HT-29 (cell line): ENCODE data around the gene WFDC2. TPM values are rescaled to one million over a fixed set of nuclear protein-coding genes. Genes with fewer than 3 reads are reported as not detected.
A peak's percentile ranks its signal among the peaks of the same experiment; 100 is the strongest.

Experiments used
- DNase-seq: peaks from one replicate; pipeline ENCODE4 v3.0.0-alpha.2; 2015; ENCODE audit warnings: low spot score
- total RNA-seq: library from RNA; depleted of rRNA; stranded (reverse); fragments of >200 nt; shearing (Covaris generic); gene quantifications from 2 replicates; pipeline ENCODE4 v1.2.3, GENCODE V29; 2014; rRNA removed

The WFDC2 gene, protein sequence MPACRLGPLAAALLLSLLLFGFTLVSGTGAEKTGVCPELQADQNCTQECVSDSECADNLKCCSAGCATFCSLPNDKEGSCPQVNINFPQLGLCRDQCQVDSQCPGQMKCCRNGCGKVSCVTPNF
- total RNA-seq = 17.7 and 21.9 TPM in 2 replicates

DNA sequence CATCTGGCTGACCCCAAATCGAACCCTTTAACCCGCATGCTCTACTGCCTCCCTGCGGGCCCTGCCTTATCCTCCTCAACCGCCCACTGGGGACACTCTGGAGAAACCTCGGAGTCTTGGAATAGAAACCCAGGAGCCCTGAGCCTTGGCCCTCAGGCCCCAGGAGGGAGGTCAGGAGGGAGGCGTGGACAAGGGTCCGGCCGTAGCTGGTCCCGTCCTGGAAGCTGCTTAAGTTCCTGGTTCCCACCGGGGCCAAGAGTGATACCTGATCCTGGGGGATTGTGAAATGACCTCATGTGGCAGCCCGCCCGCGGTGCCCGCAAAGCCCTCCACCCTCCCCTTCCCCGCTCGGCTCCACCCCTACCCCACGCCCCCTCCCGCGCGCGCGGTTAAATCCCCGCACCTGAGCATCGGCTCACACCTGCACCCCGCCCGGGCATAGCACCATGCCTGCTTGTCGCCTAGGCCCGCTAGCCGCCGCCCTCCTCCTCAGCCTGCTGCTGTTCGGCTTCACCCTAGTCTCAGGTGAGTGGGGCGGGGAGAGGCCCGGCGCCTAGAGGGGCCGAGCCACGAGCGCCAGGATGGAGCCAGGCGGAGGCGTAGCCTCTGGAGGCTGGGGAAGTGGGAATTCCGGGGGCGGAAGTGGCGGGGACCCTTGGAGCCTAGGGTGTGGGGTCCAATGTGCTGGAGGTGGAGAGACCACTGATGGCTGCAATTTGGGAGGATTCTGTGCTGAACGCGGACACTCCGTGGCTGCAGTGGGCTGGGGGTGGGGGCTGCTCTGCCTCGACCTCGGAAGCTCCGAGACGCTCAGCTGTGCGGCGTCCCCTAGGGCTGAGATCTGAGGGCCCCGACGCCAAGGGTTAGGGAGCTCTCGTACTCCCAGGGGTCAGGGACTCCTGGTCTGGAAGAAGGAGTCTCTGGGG is at the start of gene WFDC2:
Gene WFDC2, plus strand, starts transcription at position 418 of the 926 bp plus-strand sequence. Its CDS starts 29 bp downstream, at position 447.
- DNase-seq = peak; percentile 71

DNA sequence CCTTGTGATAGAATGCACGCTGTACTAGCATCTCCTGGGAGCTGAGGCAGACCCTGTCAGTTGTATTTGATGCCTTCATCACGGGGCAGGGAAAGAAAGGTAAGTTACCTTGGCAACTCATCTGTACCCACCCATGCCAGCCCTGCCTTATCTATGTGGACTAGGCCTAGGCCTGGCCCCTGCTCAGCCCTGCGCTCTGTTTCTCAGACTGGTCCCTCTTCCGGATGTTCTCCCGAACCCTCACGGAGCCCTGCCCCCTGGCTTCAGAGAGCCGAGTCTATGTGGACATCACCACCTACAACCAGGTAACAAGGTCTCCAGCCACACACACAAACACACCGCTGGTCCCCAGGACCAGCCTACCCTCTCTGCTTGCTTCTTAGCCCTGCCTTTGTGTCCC is 49.4 kb upstream of the WFDC2 start:
- no peak for DNase-seq

DNA sequence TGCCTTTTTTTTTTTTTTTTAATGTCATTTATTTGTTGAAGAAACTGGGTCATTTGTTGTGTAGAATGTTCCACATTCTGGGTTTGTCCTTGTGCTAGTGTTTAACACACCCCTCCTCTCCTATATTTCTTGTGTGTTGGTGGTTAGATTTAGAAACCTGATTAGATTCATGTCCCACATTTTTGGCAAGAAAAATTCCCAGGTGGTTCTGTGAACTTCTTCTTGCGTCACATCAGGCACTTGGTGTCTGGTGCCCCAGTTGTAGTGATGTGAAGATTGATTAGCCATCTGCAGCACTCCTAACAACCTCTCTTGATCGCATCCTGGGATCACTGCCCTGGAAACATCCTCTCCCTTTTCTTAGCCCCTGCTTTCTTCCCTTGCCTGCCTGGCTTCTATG is 45.9 kb upstream of the WFDC2 start:
- DNase-seq = no peak

DNA sequence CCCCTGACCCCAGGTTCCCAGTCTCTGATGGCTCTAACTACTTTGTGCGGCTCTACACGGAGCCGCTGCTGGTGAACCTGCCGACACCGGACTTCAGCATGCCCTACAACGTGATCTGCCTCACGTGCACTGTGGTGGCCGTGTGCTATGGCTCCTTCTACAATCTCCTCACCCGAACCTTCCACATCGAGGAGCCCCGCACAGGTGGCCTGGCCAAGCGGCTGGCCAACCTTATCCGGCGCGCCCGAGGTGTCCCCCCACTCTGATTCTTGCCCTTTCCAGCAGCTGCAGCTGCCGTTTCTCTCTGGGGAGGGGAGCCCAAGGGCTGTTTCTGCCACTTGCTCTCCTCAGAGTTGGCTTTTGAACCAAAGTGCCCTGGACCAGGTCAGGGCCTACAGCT is 44.0 kb upstream of the WFDC2 start:
- DNase-seq = no peak

DNA sequence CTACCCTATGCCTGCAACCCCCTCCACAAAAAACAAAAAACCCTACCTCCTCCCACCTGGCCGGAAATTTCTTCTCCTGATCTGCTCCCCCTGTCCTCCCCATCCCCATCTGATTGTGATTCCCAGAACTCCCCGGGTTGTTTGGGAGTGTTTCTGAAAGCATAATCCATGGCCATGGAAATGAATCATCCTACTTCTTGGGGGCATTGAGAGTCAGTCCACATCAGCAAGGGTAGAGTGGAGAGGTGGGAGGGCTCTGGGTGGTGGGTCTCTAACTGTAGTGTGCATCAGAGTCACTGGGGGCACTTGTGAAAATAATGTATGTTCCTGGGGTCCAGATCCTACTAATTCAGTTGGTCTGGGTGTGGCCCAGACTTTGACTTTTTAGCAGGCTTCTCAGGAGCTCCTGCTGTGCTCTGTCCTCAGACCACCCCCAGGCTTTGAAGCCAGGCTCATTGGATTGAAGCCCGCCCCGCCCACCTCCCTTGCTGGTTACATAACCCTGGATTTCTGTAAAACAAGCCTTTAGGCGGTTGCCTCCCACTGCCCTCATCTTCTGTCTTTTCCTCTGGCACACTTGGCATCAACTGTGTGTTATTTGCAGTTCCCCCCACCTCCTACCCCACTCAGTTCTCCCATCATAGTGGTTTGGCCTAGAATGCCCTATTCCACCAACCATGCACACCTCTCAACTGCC is 43.1 kb upstream of the WFDC2 start:
- DNase-seq = no peak

DNA sequence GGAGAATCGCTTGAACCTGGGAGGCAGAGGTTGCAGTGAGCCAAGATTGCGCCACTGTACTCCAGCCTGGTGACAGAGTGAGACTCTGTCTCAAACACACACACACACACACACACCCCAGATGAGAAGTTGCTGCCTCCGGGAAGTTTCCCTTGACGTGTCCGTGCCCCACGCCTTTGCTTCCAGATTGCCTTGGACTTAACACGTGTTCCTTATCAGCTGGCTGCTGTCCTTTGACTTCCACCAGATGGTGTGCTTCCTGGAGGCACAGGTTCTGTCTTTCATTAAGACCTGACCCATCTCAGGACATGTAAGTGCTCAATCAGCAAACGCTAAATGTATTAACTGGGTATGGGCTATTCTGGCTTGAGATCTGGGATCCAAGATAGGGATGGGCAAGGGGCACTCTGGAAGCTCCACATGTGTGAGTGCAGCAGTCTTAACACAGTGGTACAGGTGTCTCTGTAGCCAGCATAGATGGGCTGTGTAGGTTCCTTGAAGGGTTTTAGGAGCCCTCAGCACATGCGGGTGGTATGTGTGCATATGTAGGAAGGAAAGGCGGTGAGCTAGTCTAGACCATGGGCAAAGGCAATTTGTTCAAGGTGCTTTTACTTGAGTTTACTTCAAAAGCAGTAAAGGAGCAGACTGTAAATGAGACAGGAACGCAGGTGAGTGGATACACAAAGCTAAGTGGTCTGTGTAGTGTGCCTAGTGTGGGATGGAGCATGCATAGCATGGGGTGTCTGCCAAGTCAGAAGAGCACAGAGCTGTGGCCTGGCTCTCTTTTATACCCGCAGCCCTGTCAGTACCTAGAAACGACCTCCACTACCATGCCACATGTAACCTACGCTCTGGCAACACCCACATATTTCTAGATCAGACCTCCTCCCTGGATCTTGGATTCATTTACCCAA is 42.1 kb upstream of the WFDC2 start:
- no peak for DNase-seq

DNA sequence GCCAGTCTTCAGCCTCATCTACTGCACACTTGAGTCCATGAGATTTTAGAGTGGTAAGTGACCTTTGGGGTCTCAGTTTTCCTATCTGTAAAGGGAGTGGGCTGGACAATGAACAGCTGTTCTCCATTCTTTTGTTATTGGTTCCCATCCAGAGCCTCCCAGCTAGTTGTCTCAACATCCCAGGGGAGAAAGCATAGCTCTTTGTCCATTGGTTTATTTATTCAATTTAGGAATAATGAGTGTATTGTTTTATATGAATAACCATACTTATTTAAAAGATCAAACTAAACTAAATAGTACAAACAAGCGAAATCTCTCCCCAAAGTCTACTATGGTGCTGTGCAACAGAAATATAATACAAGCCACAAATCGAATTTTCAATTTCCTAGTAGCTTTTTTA is 39.9 kb upstream of the WFDC2 start:
- no peak for DNase-seq

DNA sequence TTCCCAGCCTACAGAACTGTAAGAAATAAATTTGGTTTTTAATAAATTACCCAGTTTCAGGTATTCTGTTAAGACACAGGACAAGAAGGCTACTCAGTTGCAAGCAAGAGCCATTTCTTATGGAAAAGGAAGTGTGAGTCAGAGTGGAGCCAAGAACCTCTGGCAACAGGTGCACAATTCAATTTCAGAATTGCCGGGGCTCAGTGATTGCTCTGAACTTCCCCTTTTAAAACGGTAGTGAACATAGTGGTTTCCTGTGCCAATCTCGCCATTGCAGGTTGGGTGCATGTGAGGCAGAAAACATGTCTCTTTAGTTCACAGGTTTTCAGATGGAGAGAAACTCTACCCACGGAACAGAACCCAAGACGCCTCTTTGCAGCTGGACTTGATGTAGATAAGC is 37.3 kb upstream of the WFDC2 start:
- no peak for DNase-seq

DNA sequence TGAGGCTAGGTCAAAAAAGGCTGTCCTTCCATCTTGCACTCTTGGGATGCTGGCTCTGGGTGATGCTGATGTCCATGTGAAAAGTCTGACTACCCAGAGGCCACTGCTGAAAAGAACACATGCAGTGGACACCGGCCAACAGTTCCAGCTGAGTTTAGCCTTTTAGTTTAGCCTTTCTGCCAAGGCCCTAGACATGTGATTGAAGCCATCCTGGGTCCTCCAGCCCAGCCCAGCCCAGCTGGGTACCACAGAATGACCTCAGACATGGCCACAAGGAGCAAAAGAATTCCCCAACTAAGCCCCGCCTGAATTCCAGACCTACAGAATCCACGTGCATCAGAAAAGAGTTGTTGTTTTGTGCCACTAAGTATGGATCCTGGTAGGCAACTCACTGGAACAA is 36.2 kb upstream of the WFDC2 start:
- DNase-seq = no peak

DNA sequence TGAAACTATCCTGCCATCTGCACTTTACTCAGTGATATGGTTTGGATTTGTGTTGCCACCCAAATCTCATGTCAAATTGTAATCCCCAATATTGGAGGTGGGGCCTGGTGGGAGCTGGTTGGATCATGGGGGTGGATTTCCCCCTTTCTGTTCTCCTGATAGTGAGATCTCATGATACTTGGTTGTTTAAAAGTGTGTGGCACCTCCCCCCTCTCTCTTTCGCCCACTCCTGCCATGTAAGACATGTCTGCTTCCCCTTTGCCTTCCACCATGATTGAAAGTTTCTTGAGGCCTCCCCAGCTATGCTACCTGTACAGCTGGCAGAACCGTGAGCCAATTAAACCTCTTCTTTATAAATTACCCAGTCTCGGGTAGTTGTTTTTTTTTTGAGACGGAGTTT is 35.6 kb upstream of the WFDC2 start:
- no peak for DNase-seq

DNA sequence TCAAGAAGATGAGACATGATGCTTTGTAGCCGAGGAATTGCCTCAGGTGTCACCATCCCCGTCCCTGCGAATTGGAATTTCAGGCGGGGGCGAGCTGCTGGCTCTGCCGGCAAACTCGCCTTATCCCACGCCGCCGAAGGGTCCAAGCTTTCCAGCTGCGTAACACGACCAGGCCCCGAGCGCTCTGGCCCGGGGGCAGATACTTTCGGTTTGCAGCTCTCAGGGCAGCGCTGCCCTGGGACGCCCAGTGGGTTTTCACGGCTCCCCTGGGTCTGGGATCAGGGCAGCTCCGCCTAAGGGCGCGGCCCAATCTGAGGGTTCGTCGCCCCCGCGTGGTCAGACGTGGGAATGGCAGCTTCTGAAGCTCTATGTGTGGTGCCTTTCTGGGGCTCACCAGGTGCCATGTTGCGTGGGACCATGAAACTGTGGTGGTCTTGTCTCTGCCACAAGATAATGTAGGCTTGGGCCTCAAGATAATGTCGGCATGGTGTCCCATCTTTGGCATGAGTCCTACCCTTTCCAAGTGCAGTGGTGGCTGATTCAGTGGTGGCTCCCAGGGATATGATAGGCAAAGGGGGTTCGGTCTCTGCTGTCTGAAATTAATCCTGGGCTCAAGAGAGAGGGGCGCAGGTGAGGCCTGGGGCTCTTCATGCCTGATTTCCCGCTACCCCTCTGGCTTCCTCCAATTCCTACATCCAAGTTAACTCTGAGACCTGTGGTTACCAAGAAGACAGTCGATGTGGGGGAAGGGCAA is 32.6 kb upstream of the WFDC2 start:
- peak; percentile 98 for DNase-seq

DNA sequence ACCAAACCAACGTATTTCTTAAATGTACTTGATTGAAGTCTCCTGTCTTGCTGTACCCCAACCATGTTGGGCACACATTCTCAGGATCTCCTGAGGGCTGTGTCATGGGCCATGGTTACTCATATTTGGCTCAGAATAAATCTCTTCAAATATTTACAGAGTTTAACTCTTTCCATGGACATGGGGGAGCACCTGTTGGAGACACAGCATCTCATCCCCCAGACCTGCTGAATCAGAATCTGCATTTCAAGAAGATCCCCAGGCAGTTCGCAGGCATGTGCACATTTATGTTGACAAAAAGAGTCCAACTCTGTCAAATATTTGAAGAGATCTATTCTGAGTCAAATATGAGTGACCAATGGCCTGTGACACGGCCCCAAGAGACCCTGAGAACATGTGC is 29.1 kb upstream of the WFDC2 start:
- no peak for DNase-seq

DNA sequence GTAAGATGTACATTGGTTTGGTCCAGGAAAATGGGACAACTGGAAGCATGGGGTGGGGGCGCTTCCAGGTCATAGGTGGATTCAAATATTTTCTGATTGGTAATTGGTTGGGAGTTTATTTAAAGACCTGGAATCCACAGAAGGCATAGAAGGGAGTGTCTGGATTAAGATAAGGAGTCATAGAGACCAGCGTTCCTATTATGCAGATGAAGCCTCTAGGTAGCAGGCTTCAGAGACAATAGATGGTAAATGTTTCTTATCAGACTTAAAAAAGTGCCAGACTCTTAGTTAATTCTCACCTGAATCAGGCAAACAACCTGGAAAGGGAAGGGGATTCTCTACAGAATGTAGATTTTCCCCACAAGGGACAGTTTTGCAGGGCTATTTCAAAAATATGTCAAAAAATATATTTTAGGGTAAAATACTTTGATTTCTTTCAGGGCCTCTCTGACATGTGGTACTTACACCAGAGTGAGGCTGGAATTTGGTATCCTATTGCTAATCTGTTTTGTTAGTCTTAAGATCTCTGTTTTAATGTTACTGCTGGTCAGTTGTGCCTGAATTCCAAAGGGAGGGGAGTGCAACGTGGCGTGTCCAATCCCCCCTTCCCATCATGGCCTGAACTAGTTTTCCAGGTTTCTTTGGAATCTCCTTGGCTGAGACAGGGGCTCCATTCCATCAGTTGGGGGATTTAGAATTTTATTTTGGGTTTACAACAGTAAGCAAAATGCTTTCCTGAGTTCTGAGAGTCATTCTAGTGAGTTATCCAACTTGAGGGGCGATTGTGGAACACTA is 28.5 kb upstream of the WFDC2 start:
- no peak for DNase-seq

DNA sequence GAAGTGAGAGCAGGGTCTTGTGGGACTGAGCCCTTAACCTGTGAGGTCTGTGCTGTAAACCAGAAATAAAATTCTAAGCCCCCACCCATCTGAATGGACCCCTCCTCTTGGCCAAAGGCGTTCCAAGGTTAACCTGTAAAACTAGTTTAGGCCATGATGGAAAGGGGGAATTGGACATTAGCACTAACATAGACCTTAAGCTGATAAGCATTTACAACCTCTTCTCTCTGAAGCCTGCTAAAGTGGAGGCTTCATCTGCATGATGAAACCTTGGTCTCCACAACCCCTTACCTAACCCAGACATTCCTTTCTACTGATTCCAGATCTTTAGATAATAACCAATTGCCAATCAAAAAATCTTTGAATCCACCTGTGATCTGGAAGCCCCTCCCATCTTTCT is 27.8 kb upstream of the WFDC2 start:
- DNase-seq = no peak

DNA sequence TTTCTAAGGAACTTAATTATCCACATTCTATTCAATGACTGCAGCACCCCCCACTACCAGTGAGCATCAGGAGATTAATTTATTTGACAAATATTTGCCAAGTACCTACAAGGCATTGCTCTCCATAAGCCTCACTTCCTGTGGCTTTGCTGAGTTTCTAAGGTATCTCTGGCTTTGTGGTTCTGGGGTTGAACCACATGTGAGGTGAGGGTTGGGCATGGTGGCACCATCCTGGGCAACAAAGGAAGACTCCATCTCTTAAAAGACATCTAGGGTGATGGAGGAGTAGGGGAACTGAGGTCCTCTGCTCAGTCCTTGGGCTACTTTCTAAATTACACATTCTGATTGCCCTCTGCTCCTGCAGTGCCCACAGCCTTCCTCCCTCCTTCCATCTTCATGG is 25.5 kb upstream of the WFDC2 start:
- DNase-seq = peak; percentile 25

DNA sequence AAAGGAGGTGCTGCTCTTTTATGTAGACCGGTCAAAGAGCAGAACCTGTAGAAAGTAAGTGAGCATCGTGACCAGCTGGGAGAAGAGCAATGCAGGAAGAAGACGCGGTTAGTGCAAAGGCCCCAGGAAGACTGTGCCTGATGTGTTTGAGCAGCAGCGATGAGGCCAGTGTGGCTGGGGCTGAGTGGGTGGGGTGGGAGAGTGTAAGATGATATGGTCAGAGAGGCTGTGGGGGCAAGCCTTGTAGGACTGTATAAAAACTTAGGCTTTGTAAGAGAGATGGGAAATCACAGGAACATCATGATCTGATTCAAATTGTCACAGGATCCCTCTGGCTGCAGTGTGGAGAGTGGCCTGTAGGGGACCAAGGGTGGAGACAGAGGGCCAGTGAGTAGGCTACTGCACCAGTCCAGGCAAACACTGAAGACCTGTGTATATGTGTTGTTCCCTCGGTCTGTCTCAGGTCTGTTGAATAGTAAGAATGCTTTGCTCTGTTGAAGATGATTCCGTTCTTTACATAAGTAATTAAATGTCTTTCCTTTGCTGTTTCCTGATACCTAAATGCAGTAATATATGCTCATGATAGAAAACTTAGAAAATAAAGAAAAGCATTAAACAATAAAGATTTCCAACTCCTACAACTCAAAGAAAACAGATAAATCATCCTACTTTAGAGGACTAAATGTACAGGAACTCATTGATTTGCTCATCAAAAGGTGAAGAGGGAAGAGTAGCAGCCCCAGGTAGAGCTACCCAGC is 23.6 kb upstream of the WFDC2 start:
- DNase-seq = peak; percentile 93

DNA sequence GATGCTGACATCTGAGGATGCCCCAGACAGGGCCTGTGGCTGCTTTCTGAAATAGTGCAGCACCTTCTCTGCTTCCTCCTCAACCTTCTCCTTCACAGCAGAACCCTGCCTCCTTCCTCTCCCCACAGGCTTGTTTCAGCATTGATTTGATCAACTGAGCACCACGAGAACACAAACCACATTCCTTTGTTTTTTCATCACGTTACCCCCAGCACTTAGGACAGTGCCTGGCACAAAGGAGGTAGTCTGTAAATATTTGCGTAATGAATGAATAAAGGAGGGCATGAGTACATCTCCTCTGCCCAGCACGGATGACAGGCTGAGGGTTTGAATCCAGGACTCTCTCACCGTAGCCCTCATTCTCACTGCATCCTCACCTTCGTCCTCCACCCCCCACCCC is 21.3 kb upstream of the WFDC2 start:
- DNase-seq = no peak

DNA sequence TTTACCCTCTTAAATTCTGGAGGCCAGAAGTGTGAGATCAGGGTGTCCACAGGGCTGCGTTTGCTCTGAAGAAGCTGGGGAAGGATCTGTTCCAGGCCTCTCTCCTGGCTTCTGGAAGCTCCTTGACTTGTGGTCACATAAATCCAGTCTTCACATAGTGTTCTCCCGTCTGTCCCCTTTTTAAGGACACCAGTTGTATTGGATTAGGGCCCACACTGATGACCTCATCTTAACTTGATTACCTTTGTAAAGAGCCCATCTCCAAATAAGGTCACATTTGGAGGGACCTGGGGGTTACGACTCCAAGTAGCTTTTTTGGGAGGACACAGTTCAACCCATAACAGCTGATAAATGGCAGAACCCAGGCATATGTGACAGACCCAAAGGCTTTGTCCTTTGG is 20.0 kb upstream of the WFDC2 start:
- no peak for DNase-seq
